Endothelial cell (in vitro differentiated cells): ENCODE results near the gene QPCT. TPM values are rescaled to one million over a fixed set of nuclear protein-coding genes. Genes with fewer than 3 reads are reported as not detected.

ENCODE experiments used
- DNase-seq: peaks from one replicate; pipeline ENCODE4 v3.0.0; 2021; ENCODE audit warnings: low spot score
- H3K27ac Mint-ChIP-seq: one replicate; pipeline ENCODE4 v1.8.0; 2021; ENCODE audit warnings: mixed read lengths, inconsistent platforms; ENCODE audit not compliant: unreplicated experiment
- H3K27me3 Mint-ChIP-seq: one replicate; pipeline ENCODE4 v1.8.0; 2021; ENCODE audit warnings: mild to moderate bottlenecking, moderate library complexity, mixed read lengths, inconsistent platforms; ENCODE audit not compliant: unreplicated experiment
- H3K36me3 Mint-ChIP-seq: one replicate; pipeline ENCODE4 v1.8.0; 2021; ENCODE audit warnings: mild to moderate bottlenecking, low read depth, mixed read lengths, inconsistent platforms; ENCODE audit not compliant: unreplicated experiment
- H3K4me1 Mint-ChIP-seq: one replicate; pipeline ENCODE4 v1.8.0; 2021; ENCODE audit warnings: mild to moderate bottlenecking, mixed read lengths, inconsistent platforms; ENCODE audit not compliant: unreplicated experiment
- H3K4me3 Mint-ChIP-seq: one replicate; pipeline ENCODE4 v1.8.0; 2021; ENCODE audit warnings: mild to moderate bottlenecking, mixed read lengths, inconsistent platforms; ENCODE audit not compliant: unreplicated experiment
- H3K9me3 Mint-ChIP-seq: one replicate; pipeline ENCODE4 v1.8.0; 2021; ENCODE audit warnings: mixed read lengths, inconsistent platforms; ENCODE audit not compliant: unreplicated experiment
- total RNA-seq: library from RNA; stranded (reverse); fragmentation: NEBNext Ultra II Directional; extraction: Animal tissue kit (Norgen Biotek cat#: 25700); gene quantifications from one replicate; pipeline ENCODE4 v1.2.1, GENCODE V29; 2021; ENCODE audit not compliant: unreplicated experiment
- TF ChIP-seq, protein P1 (sequence below): fragments of 200-600 bp; sonication (generic); IDR thresholded peaks from one replicate; pipeline ENCODE4 v1.5.0; 2021; ENCODE audit warnings: antibody characterized with exemption; ENCODE audit not compliant: unreplicated experiment

Gene QPCT
- total RNA-seq, 1 donor from 2014 or later = 50.6 TPM

DNA sequence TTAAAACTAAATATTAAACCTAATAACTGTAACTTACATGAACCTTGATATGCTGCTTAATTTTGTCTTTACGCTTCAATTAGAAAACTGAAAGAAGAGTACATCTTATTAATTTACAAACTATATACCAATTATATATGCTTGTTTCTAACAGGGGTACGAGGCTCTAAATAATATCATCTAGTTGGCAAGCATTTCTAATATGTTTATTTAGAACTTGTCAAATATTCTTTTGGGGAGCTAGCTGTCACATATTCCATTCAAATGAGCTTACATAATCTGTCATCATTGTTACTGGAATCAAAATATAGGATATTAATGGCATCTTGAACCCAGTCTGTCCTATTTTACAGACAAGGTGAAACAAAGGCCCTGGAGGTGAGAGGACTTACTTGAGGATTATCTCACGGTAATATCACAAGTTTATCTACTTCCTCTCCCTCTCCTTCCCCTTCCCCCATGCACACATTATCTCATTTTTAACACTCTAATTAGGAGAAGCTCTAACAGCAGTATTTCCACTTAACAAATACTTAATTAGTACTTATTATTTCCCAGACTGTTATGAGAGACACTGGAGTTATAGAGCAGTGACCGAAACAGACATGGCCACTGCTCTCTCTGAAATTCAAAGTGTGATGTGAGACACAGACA, 23.3 kb upstream of the QPCT start:
- H3K36me3 Mint-ChIP-seq = no peaks in the 10 kb centered on the region
- H3K27me3 Mint-ChIP-seq = peaks cover 7% of the 10 kb centered on the region
- peak overlapping the region; percentile 42 for H3K27ac Mint-ChIP-seq
- peak overlapping the region; percentile 64 for H3K4me3 Mint-ChIP-seq
- TF ChIP-seq, protein P1, sequence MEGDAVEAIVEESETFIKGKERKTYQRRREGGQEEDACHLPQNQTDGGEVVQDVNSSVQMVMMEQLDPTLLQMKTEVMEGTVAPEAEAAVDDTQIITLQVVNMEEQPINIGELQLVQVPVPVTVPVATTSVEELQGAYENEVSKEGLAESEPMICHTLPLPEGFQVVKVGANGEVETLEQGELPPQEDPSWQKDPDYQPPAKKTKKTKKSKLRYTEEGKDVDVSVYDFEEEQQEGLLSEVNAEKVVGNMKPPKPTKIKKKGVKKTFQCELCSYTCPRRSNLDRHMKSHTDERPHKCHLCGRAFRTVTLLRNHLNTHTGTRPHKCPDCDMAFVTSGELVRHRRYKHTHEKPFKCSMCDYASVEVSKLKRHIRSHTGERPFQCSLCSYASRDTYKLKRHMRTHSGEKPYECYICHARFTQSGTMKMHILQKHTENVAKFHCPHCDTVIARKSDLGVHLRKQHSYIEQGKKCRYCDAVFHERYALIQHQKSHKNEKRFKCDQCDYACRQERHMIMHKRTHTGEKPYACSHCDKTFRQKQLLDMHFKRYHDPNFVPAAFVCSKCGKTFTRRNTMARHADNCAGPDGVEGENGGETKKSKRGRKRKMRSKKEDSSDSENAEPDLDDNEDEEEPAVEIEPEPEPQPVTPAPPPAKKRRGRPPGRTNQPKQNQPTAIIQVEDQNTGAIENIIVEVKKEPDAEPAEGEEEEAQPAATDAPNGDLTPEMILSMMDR = no peak
- no peak for DNase-seq
- peaks cover 52% of the 10 kb centered on the region for H3K4me1 Mint-ChIP-seq
- H3K9me3 Mint-ChIP-seq = no peaks in the 10 kb centered on the region

DNA sequence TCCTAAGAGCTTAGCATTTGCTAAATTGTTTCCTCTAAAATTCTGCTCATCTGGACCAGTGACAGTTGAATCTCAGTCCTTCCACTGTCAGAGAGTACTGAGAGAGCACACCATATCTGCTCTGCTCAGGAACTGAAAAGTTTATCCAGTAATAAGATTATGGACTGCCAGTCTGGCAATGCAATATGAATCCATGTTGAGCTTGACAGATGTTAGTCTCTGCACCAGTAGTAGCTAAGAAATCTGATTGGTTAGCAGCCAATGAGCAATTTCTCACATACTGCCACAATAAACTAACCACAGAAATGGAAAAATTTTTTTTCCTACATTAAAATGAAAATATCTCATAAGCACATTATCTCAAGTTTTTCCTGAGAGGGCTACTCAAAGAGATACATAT, 22.1 kb upstream of the QPCT start:
- no peak for DNase-seq
- peaks cover 7% of the 10 kb centered on the region for H3K27me3 Mint-ChIP-seq
- H3K36me3 Mint-ChIP-seq = no peaks in the 10 kb centered on the region
- H3K9me3 Mint-ChIP-seq = no peaks in the 10 kb centered on the region
- TF ChIP-seq, protein P1 = no peak
- peaks cover 44% of the 10 kb centered on the region for H3K4me1 Mint-ChIP-seq
- no peak overlapping the region for H3K27ac Mint-ChIP-seq
- H3K4me3 Mint-ChIP-seq = no peak overlapping the region

DNA sequence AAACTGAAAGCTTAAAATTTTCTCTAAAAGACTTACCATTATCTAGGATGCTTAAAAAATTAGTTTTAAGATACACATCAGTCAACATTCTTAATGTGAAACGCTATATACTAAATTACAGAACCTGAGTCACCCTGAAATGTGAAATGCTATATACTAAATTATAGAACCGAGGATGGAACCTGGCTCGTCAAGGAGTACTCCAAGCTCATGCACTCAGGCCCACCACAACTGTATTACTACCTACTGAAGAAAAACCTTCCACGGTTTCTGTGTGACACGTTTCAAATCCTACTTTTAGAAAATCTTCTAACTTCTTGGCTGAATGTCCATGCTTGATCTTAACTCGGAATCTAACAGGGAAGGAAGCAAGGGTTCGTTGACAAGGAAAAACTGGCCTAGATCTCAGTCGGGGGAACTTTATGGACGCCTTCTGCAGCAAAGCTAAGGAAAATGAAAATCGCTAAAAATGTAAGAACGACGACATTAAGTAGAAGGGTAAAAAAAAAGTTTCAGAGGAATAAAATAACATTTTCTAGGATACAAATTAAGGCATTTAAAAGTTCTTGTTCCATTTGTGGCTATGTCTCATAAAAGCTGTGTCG, 21.2 kb upstream of the QPCT start:
- H3K27me3 Mint-ChIP-seq = peaks cover 5% of the 10 kb centered on the region
- peak overlapping the region; percentile 96 for H3K27ac Mint-ChIP-seq
- H3K36me3 Mint-ChIP-seq = no peaks in the 10 kb centered on the region
- peaks cover 36% of the 10 kb centered on the region for H3K4me1 Mint-ChIP-seq
- peak overlapping the region; percentile 91 for H3K4me3 Mint-ChIP-seq
- no peaks in the 10 kb centered on the region for H3K9me3 Mint-ChIP-seq
- TF ChIP-seq, protein P1 = no peak
- no peak for DNase-seq

DNA sequence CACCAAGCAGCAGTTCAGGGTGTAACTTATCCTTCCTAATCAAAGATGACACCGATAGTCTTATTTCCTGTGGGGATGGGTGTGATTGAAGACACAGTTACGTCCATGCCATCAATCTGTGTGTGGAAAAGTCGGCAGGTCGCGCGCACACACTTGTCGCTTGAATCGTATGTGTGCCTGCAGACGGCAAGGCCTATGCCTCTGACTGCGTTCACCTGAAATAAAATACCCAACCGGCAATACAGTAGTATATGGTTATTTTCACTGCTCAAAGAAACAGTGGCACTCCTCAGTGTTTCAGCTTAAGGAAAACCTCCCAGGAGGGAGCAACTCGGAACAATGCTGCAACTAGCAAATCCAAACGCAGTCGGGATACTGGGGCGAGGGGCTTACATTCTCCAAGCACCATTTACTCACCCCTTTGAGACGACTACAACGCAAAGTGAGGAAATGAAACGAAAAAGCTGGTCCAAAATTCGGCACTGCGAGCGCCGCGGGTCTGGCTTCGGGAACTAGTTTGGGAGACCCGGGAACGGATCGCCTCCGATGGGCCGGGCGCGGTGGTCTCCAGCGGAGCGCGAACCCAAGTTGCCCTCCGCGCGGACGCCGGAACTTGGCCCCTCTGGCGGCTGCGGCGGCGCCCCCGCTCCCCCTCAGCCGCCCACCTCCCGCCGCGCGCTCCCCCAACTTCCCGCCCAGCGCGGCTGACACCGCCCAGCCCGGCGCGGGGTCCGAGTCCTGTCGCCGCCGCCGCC, 20.5 kb upstream of the QPCT start:
- DNase-seq = peak; percentile 50
- TF ChIP-seq, protein P1 = no peak
- Mint-ChIP-seq H3K9me3 (no peaks in the 10 kb centered on the region), H3K36me3 (no peaks in the 10 kb centered on the region), H3K4me3 (peak overlapping the region; percentile 91), H3K4me1 (peaks cover 29% of the 10 kb centered on the region), H3K27me3 (peaks cover 5% of the 10 kb centered on the region), H3K27ac (peak overlapping the region; percentile 96)

DNA sequence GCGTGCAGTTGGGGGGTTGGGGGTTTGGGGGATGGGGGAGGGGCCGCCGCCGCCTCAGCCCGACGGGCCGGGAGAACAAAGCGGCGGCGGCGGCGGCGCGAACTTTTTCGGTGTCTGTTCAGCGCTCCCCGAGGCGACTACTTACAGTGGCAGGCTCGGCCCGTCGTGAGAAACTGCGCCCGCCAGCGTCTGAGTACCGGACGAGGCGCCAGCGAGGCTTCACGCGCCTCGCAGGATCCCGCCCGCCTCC, 20.0 kb upstream of the QPCT start:
- Mint-ChIP-seq H3K27ac (no peak overlapping the region), H3K36me3 (no peaks in the 10 kb centered on the region), H3K9me3 (no peaks in the 10 kb centered on the region), H3K4me1 (peaks cover 29% of the 10 kb centered on the region), H3K27me3 (peaks cover 5% of the 10 kb centered on the region), H3K4me3 (no peak overlapping the region)
- DNase-seq = no peak
- TF ChIP-seq, protein P1 = no peak
